Stomach (tissue), 9 donors: ENCODE measurements around the gene RNU2-63P. TPM values are rescaled to one million over a fixed set of nuclear protein-coding genes. Genes with fewer than 3 reads are reported as not detected.
"Not testable (repeated sequence)": the region's sequence is repeated elsewhere in the genome, so short reads cannot be mapped to it uniquely, and the experiment has no call there.

Experiments used
- DNase-seq, 2 donors: peaks; one replicate each; pipeline versions ENCODE4 v3.0.0 to v3.0.0-alpha.2; 2013 to 2019
- H3K27ac ChIP-seq, 5 donors: fragments of 200-600 bp in 4 of 5; sonication (generic) in 4 of 5; one replicate each; pipeline ENCODE4 v1.5.1; 2013 to 2019; ENCODE audit warnings: mild to moderate bottlenecking in 1 of 5, moderate library complexity in 1 of 5
- H3K27me3 ChIP-seq, 3 donors: fragments of 200-600 bp; sonication (generic); one replicate each; pipeline ENCODE4 v1.5.1; 2017 to 2019; ENCODE audit warnings: mixed run types in 1 of 3
- H3K36me3 ChIP-seq, 4 donors: fragments of 200-600 bp; sonication (generic); 1 replicate in 3 of 4; 2 replicates in 1 of 4; pipeline ENCODE4 v1.5.1; 2016 to 2019
- H3K4me1 ChIP-seq, 4 donors: fragments of 200-600 bp; sonication (generic); one replicate each; pipeline ENCODE4 v1.5.1; 2016 to 2019
- H3K4me3 ChIP-seq, 4 donors: fragments of 200-600 bp; sonication (generic) in 3 of 4; one replicate each; pipeline ENCODE4 v1.5.1; 2016 to 2019; ENCODE audit warnings: mild to moderate bottlenecking in 1 of 4
- H3K9me3 ChIP-seq, 4 donors: fragments of 200-600 bp; sonication (generic); one replicate each; pipeline ENCODE4 v1.5.1; 2016 to 2019
- EP300 ChIP-seq: sonication (generic); formaldehyde crosslinking; IDR thresholded peaks from one replicate; pipeline ENCODE4 v1.6.1; 2017; ENCODE audit warnings: antibody characterized with exemption
- POLR2A ChIP-seq, 4 donors: fragments of 450-650 bp; IDR thresholded peaks; one replicate each; pipeline ENCODE4 v1.6.1; 2016; ENCODE audit warnings: antibody characterized with exemption in 4 of 4, control low read depth in 2 of 4, mild to moderate bottlenecking in 1 of 4, moderate library complexity in 1 of 4
- POLR2AphosphoS5 ChIP-seq, 3 donors: sonication (generic); formaldehyde crosslinking; IDR thresholded peaks; one replicate each; pipeline ENCODE4 v1.6.1; 2016; ENCODE audit warnings: antibody characterized with exemption in 3 of 3
- WGBS, 5 donors: extraction: QIAGEN DNeasy Blood & Tissue Kit in 3 of 5; methylation state at CpG; one replicate each; pipeline versions ENCODE4 v1.1.5 to v1.1.7; 2013 to 2018; 5-methylcytosine and 5-hydroxymethylcytosine counted together
- intact Hi-C: fragments of 100-400 bp; cut with DNase I; formaldehyde crosslinking; loops from one replicate; pipeline ENCODE4 v1.15.1; 2023; ENCODE audit warnings: low total_unique reads
- polyA plus RNA-seq, 3 donors: library from polyadenylated mRNA; stranded (reverse); fragments of 200-250 nt; gene quantifications; one replicate each; pipeline ENCODE4 v1.2.3, GENCODE V29; 2013
- small RNA-seq, 4 donors: library from RNA; depleted of rRNA; stranded (forward); fragments of <200 nt; gene quantifications; one replicate each; pipeline ENCODE3, GENCODE V24; 2016
- total RNA-seq, 5 donors: library from RNA; depleted of rRNA; stranded (reverse); fragments of >200 nt; gene quantifications; one replicate each; pipeline versions ENCODE4 v1.1.0 to v1.2.3, GENCODE V29; 2014 to 2016
- TF ChIP-seq, protein P1 (sequence below), 7 experiments: fragments of 450-650 bp in 4 of 7; fragments of 200-600 bp in 3 of 7; sonication (generic) in 3 of 7; IDR thresholded peaks; one replicate each; pipeline ENCODE4 v1.5.1; 2016 to 2019; ENCODE audit warnings: antibody characterized with exemption in 7 of 7, control low read depth in 2 of 7, mild to moderate bottlenecking in 1 of 7
- donor health status: healthy with polysubstance abuse.
- donor health status: Bipolar disorder and iron deficiency.
- donor health status: healthy.

The RNU2-63P gene
- total and polyA plus RNA-seq, 8 donors, result not detected

DNA sequence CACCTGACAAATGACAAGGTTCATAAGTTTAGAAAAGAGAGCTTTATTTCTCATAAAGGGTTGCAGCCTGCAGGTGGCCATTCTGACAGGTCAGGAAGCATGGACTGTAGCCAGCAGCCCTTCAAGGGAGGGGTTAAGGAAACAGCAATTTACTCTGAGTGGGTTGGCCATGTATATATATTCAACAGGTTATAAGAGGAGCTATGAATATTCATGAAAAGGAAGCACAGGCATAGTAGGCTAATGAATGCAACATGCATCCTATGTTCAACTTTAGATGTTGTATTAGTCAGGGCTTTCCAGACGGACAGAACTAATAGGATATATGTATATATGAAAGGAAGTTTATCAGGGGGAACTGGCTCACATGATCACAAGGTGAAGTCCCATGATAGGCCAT lies 20.6 kb downstream of the RNU2-63P start:
- DNase-seq, result peak in 1 of 2 donors; percentile 0
- no peak overlapping the region for H3K4me3 ChIP-seq
- 53 to 81% (median 78%) methylated on average over 1 of the region's 1 CpG for WGBS, 5 donors
- no peaks in the 10 kb centered on the region for H3K36me3 ChIP-seq
- no peaks in the 10 kb centered on the region for H3K27me3 ChIP-seq
- H3K4me1 ChIP-seq, result no peaks in the 10 kb centered on the region
- intact Hi-C loops, result no loop called here
- H3K27ac ChIP-seq, result no peak overlapping the region
- TF ChIP-seq, protein P1, sequence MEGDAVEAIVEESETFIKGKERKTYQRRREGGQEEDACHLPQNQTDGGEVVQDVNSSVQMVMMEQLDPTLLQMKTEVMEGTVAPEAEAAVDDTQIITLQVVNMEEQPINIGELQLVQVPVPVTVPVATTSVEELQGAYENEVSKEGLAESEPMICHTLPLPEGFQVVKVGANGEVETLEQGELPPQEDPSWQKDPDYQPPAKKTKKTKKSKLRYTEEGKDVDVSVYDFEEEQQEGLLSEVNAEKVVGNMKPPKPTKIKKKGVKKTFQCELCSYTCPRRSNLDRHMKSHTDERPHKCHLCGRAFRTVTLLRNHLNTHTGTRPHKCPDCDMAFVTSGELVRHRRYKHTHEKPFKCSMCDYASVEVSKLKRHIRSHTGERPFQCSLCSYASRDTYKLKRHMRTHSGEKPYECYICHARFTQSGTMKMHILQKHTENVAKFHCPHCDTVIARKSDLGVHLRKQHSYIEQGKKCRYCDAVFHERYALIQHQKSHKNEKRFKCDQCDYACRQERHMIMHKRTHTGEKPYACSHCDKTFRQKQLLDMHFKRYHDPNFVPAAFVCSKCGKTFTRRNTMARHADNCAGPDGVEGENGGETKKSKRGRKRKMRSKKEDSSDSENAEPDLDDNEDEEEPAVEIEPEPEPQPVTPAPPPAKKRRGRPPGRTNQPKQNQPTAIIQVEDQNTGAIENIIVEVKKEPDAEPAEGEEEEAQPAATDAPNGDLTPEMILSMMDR (IDR thresholded peaks at IDR 0.05), result no peak
- no peak for TF ChIP-seq POLR2A (IDR thresholded peaks at IDR 0.05)
- no peak for TF ChIP-seq POLR2AphosphoS5 (IDR thresholded peaks at IDR 0.05)
- TF ChIP-seq EP300, result no peak
- H3K9me3 ChIP-seq, result no peaks in the 10 kb centered on the region

DNA sequence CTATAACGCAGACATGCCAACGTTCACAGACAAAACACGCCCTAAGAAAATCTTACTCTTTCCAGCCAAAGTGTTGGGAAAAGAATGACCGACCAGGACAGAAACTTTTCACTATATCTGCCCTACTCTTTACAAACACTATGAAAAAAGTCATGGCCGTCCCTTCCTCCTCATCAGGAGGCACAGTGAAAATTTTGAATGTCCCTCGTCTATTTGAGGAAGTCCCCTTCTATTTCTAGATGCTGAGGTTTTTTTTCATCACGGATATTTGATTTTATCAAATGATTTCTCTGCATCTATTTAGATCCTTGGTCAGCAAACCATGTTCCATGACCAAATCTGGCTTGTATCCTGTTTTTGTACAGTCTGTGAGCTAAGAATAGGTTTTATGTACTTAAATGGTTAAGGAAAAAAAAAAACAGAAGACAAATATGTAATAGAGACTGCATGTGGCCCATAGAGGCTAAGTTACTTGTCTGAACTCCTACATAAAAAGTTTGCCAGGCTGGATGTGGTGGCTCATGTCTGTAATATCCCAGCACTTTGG lies 22.0 kb downstream of the RNU2-63P start:
- H3K27me3 ChIP-seq, H3K4me3 ChIP-seq, H3K4me1 ChIP-seq, intact Hi-C loops, H3K27ac ChIP-seq, H3K36me3 ChIP-seq, DNase-seq, H3K9me3 ChIP-seq: not testable (repeated sequence)
- 68 to 88% (median 78%) methylated on average over 6 to 7 of the region's 7 CpGs for WGBS, 5 donors

DNA sequence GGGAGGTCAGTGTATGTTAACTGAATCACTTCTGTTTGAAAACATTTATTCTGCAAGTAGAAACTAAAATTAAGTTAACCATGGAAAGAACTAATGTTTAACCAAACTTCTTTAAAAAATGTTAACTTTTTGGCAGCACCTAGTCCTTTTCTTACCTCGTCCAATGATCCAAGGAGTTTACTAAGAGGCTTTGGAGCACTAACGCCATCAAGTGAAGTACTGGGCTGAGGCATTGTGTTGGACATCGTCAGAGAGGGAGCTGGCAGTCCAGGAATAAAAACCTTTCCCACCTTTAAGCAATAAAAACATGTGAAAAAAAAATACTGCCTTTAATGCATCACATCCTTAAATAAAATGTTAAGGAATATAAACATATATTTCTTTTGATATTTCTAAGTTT lies 23.8 kb downstream of the RNU2-63P start:
- WGBS, 5 donors, result 14 to 25% (median 20%) methylated on average over 1 to 2 of the region's 3 CpGs
- H3K36me3 ChIP-seq, H3K27ac ChIP-seq, H3K9me3 ChIP-seq, H3K4me1 ChIP-seq, intact Hi-C loops, H3K27me3 ChIP-seq, DNase-seq, H3K4me3 ChIP-seq: not testable (repeated sequence)

DNA sequence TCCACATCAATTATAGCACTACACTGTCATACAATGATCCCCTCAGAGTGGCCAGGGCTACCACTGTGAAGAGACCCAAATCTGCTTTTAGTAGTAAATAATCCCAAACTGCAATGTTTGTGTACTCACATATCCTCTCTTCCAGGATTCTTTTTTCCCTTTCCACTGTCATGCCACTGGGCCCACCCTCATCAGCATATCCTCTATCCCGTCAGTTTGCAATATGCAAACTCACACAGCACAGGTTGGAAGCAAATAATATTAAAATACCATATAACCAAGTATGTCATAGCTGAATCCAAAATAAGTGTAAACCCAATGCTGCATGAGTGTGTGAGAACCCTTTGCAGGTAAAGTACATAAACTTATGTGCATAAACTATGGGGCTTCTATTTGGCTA lies 28.9 kb downstream of the RNU2-63P start:
- H3K4me1 ChIP-seq, H3K27ac ChIP-seq, H3K9me3 ChIP-seq, H3K36me3 ChIP-seq, DNase-seq, H3K27me3 ChIP-seq, H3K4me3 ChIP-seq, intact Hi-C loops: not testable (repeated sequence)
- WGBS, 5 donors, result no CpG with 5 or more reads among the region's 1 CpG

DNA sequence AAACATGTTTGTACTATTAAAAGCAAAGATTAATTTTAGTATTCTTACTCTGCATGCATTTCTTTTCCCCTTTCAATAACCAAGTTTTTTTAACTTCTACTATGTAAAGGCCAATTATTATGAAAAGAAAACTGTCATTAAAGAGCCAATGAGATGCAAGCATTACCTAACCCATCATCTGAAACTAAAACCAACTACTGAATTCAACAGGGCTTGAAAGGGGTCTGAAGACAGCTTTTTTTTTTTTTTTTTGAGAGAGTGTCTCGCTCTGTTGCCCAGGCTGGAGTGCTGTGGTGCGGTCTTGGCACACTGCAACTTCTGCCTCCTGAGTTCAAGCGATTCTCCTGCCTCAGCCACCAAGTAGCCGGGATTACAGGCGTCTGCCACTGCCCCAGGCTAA lies 30.4 kb downstream of the RNU2-63P start:
- H3K27me3 ChIP-seq, intact Hi-C loops, DNase-seq, H3K36me3 ChIP-seq, H3K4me3 ChIP-seq, H3K9me3 ChIP-seq, H3K4me1 ChIP-seq, H3K27ac ChIP-seq: not testable (repeated sequence)
- 73 to 80% (median 77%) methylated on average over 5 of the region's 5 CpGs; no CpG with 5 or more reads in 2 of the 5 donors for WGBS, 5 donors

DNA sequence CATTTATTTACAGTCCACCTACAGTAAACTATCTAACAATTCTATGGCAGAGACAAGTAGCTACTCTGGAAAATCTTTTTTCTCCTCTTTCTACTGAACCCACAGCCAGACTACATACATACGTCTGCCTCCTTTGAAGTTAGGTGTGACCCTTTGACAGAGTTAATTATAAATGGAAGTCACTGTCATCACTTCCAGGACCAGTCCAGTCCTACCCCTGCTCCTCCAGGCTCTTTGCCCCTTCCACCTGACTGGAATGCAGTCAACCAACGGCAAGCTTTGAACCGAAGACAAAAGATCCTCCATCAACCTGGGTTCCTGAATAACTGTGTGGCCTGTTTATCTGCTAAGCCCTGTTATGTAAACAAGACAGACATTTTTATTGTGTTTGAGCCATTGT lies 35.2 kb downstream of the RNU2-63P start:
- H3K27ac ChIP-seq, intact Hi-C loops, H3K36me3 ChIP-seq, H3K4me3 ChIP-seq, H3K9me3 ChIP-seq, H3K4me1 ChIP-seq, DNase-seq, H3K27me3 ChIP-seq: not testable (repeated sequence)
- no CpG with 5 or more reads among the region's 3 CpGs for WGBS, 5 donors

DNA sequence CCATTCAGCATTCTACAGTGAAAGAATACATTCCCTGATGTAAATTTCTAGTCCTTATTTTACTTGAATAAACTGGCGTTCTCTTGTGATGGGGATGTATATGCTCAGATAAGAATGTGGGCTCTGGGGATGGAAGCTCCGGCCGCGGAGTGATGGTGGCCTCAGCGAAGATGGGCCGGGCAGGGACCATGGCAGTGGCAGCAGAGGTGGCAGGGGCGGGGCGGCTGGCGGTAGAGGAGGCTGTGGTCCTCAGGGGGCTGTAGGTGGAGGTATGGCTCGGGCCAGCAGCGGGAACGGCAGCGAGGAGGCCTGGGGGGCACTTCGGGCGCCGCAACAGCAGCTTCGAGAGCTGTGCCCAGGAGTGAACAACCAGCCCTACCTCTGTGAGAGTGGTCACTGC lies 44.0 kb downstream of the RNU2-63P start:
- H3K9me3 ChIP-seq, intact Hi-C loops, H3K36me3 ChIP-seq, H3K27ac ChIP-seq, H3K27me3 ChIP-seq, DNase-seq, H3K4me3 ChIP-seq, H3K4me1 ChIP-seq: not testable (repeated sequence)
- WGBS, 5 donors, result 80 to 100% (median 100%) methylated on average over 1 to 3 of the region's 17 CpGs; no CpG with 5 or more reads in 2 of the 5 donors

Small RNA genes within 50 kb of the gene (small RNA-seq; reads per million reads assigned to genes)
- 0.46 to 1.2 (median 0.55) reads per million in 4 donors for gene RNU2-63P

Other genes starting within 250 kb of the RNU2-63P start
- 1 to 10 TPM in 3 of 5 donors, not detected in 2; 2.6 to 9.2 (median 6.4) TPM for gene RGPD2, start 190.8 kb downstream of the RNU2-63P start, total RNA-seq
- 1 to 10 TPM in 2 of 3 donors, under 1 TPM in 1; 0.12 to 3.1 (median 2.0) TPM for gene RGPD2, start 190.8 kb downstream of the RNU2-63P start, polyA plus RNA-seq
- gene KRCC1, start 39.2 kb upstream of the RNU2-63P start, total RNA-seq, result 10 to 100 TPM in 4 of 5 donors, 1 to 10 TPM in 1; 7.0 to 44.3 (median 22.6) TPM
- 10 to 100 TPM; 23.6 to 48.0 (median 31.9) TPM for gene KRCC1, start 39.2 kb upstream of the RNU2-63P start, polyA plus RNA-seq
- 10 to 100 TPM in 4 of 5 donors, 1 to 10 TPM in 1; 7.5 to 25.4 (median 14.1) TPM for gene SMYD1, start 51.3 kb upstream of the RNU2-63P start, total RNA-seq
- under 1 TPM; 0.12 to 0.48 (median 0.15) TPM for gene SMYD1, start 51.3 kb upstream of the RNU2-63P start, polyA plus RNA-seq
- 100 to 1,000 TPM in 1 of 5 donors, 1 to 10 TPM in 1, not detected in 3; 8.6 to 347 TPM for gene FABP1, start 111.5 kb upstream of the RNU2-63P start, total RNA-seq
- 1 to 10 TPM; 3.8 to 7.2 (median 4.4) TPM for gene FABP1, start 111.5 kb upstream of the RNU2-63P start, polyA plus RNA-seq
- 10 to 100 TPM in 2 of 5 donors, 1 to 10 TPM in 3; 1.3 to 24.6 (median 7.0) TPM for gene THNSL2, start 153.8 kb upstream of the RNU2-63P start, total RNA-seq
- gene THNSL2, start 153.8 kb upstream of the RNU2-63P start, polyA plus RNA-seq, result 10 to 100 TPM; 13.9 to 23.7 (median 23.3) TPM